Nephron (organoid): ENCODE measurements around the gene GGT7.

ENCODE experiments used
- H3K27ac Mint-ChIP-seq, 3 experiments: 2 replicates each; pipeline ENCODE4 v1.8.0; 2020; ENCODE audit warnings: mixed read lengths in 3 of 3, mild to moderate bottlenecking in 2 of 3, moderate library complexity in 1 of 3
- H3K27me3 Mint-ChIP-seq: 2 replicates; pipeline ENCODE4 v1.8.0; 2021; ENCODE audit warnings: low read depth, mild to moderate bottlenecking, moderate library complexity, mixed read lengths
- H3K36me3 Mint-ChIP-seq: 2 replicates; pipeline ENCODE4 v1.8.0; 2020; ENCODE audit warnings: low read depth, mixed read lengths
- H3K4me1 Mint-ChIP-seq: 2 replicates; pipeline ENCODE4 v1.8.0; 2020; ENCODE audit warnings: mixed read lengths
- H3K4me3 Mint-ChIP-seq, 3 experiments: 2 replicates each; pipeline ENCODE4 v1.8.0; 2020; ENCODE audit warnings: mild to moderate bottlenecking in 3 of 3, mixed read lengths in 3 of 3, moderate library complexity in 2 of 3
- H3K9me3 Mint-ChIP-seq: 2 replicates; pipeline ENCODE4 v1.8.0; 2020; ENCODE audit warnings: mixed read lengths
- TF ChIP-seq, protein P1 (sequence below), 3 experiments: fragments of 200-600 bp; sonication (generic); IDR thresholded peaks; one replicate each; pipeline ENCODE4 v1.5.0; 2021; ENCODE audit warnings: antibody characterized with exemption in 3 of 3; ENCODE audit not compliant: unreplicated experiment in 3 of 3

Gene GGT7

DNA sequence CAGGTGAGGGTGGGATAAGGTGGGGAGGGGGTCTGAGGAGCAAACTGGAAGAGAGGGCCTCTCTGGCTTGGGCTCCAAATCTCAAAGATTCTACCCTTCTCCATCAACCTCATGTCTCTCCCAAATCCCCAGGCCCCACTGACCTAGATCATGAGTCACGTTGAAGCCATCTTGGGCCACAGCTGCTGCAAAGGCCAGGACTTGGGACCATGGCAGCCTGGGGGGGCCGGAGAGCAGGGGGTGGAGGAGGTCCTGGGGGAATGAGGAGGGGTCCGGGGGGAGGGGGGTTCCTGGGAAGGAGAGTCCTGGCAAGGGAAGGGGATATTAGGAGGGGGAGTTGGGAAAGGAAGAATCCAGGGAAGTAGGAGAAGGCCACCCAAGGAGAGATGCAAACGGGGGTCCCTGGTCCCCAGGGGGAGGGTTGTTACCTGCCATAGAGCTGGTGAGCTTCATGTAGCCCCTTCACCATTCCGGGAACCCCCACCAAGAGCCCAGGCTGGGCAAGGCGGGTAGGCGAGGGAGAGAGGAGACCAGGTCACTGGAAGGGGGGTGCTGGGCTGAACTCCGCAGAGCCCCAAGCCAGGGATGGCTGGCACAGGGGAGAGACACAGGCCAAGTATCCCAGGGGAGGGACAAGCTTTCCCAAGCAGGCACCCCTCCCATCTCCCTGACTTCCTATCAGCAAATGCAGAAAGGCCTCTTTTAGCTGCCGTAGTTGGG lies 12.7 kb downstream of the GGT7 start:
- H3K36me3 Mint-ChIP-seq, result peaks cover 29% of the 10 kb centered on the region
- H3K27ac Mint-ChIP-seq, result no peak overlapping the region
- peaks cover 7% of the 10 kb centered on the region for H3K4me1 Mint-ChIP-seq
- TF ChIP-seq, protein P1, sequence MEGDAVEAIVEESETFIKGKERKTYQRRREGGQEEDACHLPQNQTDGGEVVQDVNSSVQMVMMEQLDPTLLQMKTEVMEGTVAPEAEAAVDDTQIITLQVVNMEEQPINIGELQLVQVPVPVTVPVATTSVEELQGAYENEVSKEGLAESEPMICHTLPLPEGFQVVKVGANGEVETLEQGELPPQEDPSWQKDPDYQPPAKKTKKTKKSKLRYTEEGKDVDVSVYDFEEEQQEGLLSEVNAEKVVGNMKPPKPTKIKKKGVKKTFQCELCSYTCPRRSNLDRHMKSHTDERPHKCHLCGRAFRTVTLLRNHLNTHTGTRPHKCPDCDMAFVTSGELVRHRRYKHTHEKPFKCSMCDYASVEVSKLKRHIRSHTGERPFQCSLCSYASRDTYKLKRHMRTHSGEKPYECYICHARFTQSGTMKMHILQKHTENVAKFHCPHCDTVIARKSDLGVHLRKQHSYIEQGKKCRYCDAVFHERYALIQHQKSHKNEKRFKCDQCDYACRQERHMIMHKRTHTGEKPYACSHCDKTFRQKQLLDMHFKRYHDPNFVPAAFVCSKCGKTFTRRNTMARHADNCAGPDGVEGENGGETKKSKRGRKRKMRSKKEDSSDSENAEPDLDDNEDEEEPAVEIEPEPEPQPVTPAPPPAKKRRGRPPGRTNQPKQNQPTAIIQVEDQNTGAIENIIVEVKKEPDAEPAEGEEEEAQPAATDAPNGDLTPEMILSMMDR (IDR thresholded peaks at IDR 0.05; ENCODE audit: unreplicated experiment in 3 of 3), result no peak
- H3K4me3 Mint-ChIP-seq, result no peak overlapping the region
- H3K27me3 Mint-ChIP-seq, result no peaks in the 10 kb centered on the region
- no peaks in the 10 kb centered on the region for H3K9me3 Mint-ChIP-seq

DNA sequence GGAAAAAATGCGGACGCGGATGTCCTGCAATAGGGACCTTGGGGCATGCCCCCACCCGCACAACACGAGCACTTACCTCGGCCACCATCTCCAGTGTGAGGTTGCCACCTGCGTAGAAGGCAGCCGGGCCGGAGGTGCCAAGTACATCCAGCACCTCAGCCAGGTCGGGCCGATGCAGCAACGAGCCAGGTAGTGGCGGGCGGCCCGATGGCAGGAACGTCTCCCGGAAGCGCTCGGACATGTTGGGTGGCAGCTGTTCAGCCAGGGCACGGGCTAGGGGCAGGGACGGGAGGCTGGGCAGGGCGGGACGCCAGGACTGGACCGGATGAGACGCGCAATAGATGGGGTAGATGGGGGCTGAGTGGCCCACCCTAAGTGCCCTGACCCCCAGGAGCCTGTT lies 13.3 kb downstream of the GGT7 start:
- Mint-ChIP-seq H3K36me3 (peaks cover 34% of the 10 kb centered on the region), H3K4me1 (peaks cover 7% of the 10 kb centered on the region), H3K4me3 (no peak overlapping the region)

DNA sequence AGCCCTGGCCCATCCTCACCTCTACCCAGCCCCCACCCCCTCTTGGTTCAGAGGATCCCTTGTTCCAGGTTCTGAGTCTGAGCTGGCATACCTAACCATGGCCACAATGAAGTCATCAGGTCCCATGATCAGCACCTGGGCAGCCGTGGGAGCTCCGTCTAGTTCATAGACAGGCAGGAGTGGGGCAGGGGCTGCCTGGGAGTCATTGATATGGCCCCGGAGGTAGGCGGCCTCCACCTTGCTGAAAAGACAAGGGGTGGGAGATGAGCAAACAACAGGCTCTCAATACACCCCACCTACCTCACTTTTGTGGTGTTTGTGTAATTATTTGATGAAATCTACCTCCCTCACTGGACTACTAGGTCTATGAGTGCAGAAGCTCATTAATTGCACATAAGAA lies 20.4 kb downstream of the GGT7 start:
- Mint-ChIP-seq H3K36me3 (peaks cover 33% of the 10 kb centered on the region), H3K27ac (no peak overlapping the region), H3K4me3 (no peak overlapping the region), H3K9me3 (no peaks in the 10 kb centered on the region), H3K27me3 (peaks cover 3% of the 10 kb centered on the region), H3K4me1 (no peaks in the 10 kb centered on the region)
- TF ChIP-seq, protein P1 (IDR thresholded peaks at IDR 0.05; ENCODE audit: unreplicated experiment in 3 of 3), result no peak

More for the DNA sequence above, 13.3 kb downstream of the GGT7 start:
- H3K9me3 Mint-ChIP-seq, result no peaks in the 10 kb centered on the region
- H3K27ac Mint-ChIP-seq, result no peak overlapping the region
- TF ChIP-seq, protein P1 (IDR thresholded peaks at IDR 0.05; ENCODE audit: unreplicated experiment in 3 of 3), result no peak
- H3K27me3 Mint-ChIP-seq, result no peaks in the 10 kb centered on the region

DNA sequence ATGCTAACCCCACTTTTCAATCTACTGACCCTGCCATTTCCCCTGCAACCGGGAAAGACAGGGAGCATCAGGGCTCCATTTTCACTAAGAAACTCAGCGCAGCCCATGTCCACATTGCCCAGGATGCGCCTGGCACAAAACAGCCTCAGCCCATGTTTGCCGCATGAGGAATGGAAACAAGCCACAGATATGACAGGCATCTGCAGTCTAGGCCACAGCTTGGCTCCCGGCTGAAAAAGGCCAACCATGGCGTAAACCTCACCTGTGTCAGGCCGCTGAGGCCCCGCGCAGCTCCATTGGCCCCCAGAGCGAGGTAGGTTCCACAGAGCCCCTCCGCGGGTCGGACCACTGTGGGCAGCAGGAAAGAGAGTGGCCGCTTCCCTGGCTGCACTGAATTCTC lies 21.7 kb downstream of the GGT7 start:
- H3K4me1 Mint-ChIP-seq, result no peaks in the 10 kb centered on the region

DNA sequence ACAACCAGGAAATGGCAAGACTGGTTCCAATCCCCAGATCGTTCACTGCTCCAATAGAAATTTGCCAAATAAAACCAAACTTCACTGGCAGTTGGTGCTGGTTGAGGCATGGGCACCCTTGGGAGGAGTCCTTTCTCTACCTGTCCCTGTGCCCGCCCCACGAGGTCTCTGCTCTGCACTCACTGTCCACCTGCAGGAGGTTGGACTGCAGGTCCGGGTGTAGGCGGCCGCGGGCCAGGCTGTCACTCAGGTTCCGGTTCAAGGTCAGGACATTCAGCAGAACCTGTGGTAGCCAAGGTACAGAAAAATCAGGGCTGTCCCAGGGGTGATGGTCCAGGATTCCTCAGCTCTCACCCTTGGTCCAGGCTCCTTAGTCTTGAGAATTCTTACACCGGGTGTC lies 22.9 kb downstream of the GGT7 start:
- no peaks in the 10 kb centered on the region for H3K4me1 Mint-ChIP-seq
- TF ChIP-seq, protein P1 (IDR thresholded peaks at IDR 0.05; ENCODE audit: unreplicated experiment in 3 of 3), result no peak
- H3K27ac Mint-ChIP-seq, result no peak overlapping the region
- H3K36me3 Mint-ChIP-seq, result peaks cover 32% of the 10 kb centered on the region
- no peaks in the 10 kb centered on the region for H3K9me3 Mint-ChIP-seq
- H3K4me3 Mint-ChIP-seq, result no peak overlapping the region
- H3K27me3 Mint-ChIP-seq, result peaks cover 3% of the 10 kb centered on the region

More for the DNA sequence above, 21.7 kb downstream of the GGT7 start:
- Mint-ChIP-seq H3K27me3 (peaks cover 3% of the 10 kb centered on the region), H3K36me3 (peaks cover 39% of the 10 kb centered on the region), H3K9me3 (no peaks in the 10 kb centered on the region), H3K4me3 (no peak overlapping the region), H3K27ac (no peak overlapping the region)
- TF ChIP-seq, protein P1 (IDR thresholded peaks at IDR 0.05; ENCODE audit: unreplicated experiment in 3 of 3), result no peak

DNA sequence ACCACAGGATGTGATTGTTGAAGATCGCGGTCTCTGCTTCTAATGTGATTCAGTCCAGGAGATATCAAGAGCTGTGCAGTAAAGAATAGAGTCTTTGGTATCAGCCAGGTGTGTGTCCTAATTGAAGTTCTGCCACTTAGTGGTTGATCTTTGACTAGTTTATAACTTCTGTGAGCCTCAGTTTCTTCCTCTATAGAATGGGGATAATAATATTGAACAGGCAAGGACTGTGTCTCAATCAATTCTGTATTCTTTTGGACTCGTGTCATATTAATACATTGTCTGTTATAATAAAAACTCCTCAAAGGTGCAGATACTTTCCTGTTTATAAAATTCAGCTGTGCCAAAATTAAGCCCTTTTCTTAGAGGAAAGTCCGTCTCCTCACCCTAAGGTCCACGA lies 24.1 kb downstream of the GGT7 start:
- Mint-ChIP-seq H3K4me3 (no peak overlapping the region), H3K4me1 (no peaks in the 10 kb centered on the region)
- TF ChIP-seq, protein P1 (IDR thresholded peaks at IDR 0.05; ENCODE audit: unreplicated experiment in 3 of 3), result no peak

More for the DNA sequence above, 24.1 kb downstream of the GGT7 start:
- Mint-ChIP-seq H3K27ac (no peak overlapping the region), H3K9me3 (no peaks in the 10 kb centered on the region), H3K27me3 (peaks cover 3% of the 10 kb centered on the region), H3K36me3 (peaks cover 28% of the 10 kb centered on the region)
